NCI-H2227 (cell line): ENCODE measurements around the gene TNFRSF25.

ENCODE experiments used
- DNase-seq: peaks from one replicate; lab custom pipeline; 2025; ENCODE audit not compliant: unreplicated experiment; lab: John Stamatoyannopoulos, UW

Gene TNFRSF25

GRCh38 chr1:6466023-6466422 lies at the start of gene TNFRSF25:
TSS of gene TNFRSF25 (minus strand) at chr1:6466173. CDS start at chr1:6466107, 66 bp downstream.
- no peak for DNase-seq

- no peak for DNase-seq
Observed at GRCh38 chr1:6515771-6516170, 49.8 kb upstream of the TNFRSF25 start.

GRCh38 chr1:6513320-6513801 lies 47.4 kb upstream of the TNFRSF25 start:
- DNase-seq, result no peak

GRCh38 chr1:6512908-6513280 lies 46.9 kb upstream of the TNFRSF25 start:
- DNase-seq, result no peak

- DNase-seq, result no peak
Observed at GRCh38 chr1:6512245-6512907, 46.4 kb upstream of the TNFRSF25 start.

- no peak for DNase-seq
Observed at GRCh38 chr1:6511561-6512244, 45.7 kb upstream of the TNFRSF25 start.

GRCh38 chr1:6511056-6511455 lies 45.1 kb upstream of the TNFRSF25 start:
- DNase-seq, result no peak

GRCh38 chr1:6510493-6510892 lies 44.5 kb upstream of the TNFRSF25 start:
- DNase-seq, result no peak

- peak; percentile 33 for DNase-seq
Observed at GRCh38 chr1:6509919-6510291, 43.9 kb upstream of the TNFRSF25 start.

- no peak for DNase-seq
Observed at GRCh38 chr1:6509220-6509918, 43.4 kb upstream of the TNFRSF25 start.

GRCh38 chr1:6508816-6509189 lies 42.8 kb upstream of the TNFRSF25 start:
- no peak for DNase-seq

GRCh38 chr1:6508154-6508815 lies 42.3 kb upstream of the TNFRSF25 start:
- DNase-seq, result no peak

- DNase-seq, result no peak
Observed at GRCh38 chr1:6507461-6507911, 41.5 kb upstream of the TNFRSF25 start.

- no peak for DNase-seq
Observed at GRCh38 chr1:6507037-6507428, 41.1 kb upstream of the TNFRSF25 start.

GRCh38 chr1:6506210-6507036 lies 40.5 kb upstream of the TNFRSF25 start:
- no peak for DNase-seq

- no peak for DNase-seq
Observed at GRCh38 chr1:6505367-6506209, 39.6 kb upstream of the TNFRSF25 start.

GRCh38 chr1:6504887-6505286 lies 38.9 kb upstream of the TNFRSF25 start:
- no peak for DNase-seq

GRCh38 chr1:6503884-6504602 lies 38.1 kb upstream of the TNFRSF25 start:
- no peak for DNase-seq
